Stomach (tissue), 9 donors: ENCODE measurements around the gene SOWAHA. TPM values are rescaled to one million over a fixed set of nuclear protein-coding genes. Genes with fewer than 3 reads are reported as not detected.

ENCODE experiments used
- DNase-seq, 2 donors: peaks; one replicate each; pipeline versions ENCODE4 v3.0.0 to v3.0.0-alpha.2; 2013 to 2019
- H3K27ac ChIP-seq, 5 donors: fragments of 200-600 bp in 4 of 5; sonication (generic) in 4 of 5; one replicate each; pipeline ENCODE4 v1.5.1; 2013 to 2019; ENCODE audit warnings: mild to moderate bottlenecking in 1 of 5, moderate library complexity in 1 of 5
- H3K27me3 ChIP-seq, 3 donors: fragments of 200-600 bp; sonication (generic); one replicate each; pipeline ENCODE4 v1.5.1; 2017 to 2019; ENCODE audit warnings: mixed run types in 1 of 3
- H3K36me3 ChIP-seq, 4 donors: fragments of 200-600 bp; sonication (generic); 1 replicate in 3 of 4; 2 replicates in 1 of 4; pipeline ENCODE4 v1.5.1; 2016 to 2019
- H3K4me1 ChIP-seq, 4 donors: fragments of 200-600 bp; sonication (generic); one replicate each; pipeline ENCODE4 v1.5.1; 2016 to 2019
- H3K4me3 ChIP-seq, 4 donors: fragments of 200-600 bp; sonication (generic) in 3 of 4; one replicate each; pipeline ENCODE4 v1.5.1; 2016 to 2019; ENCODE audit warnings: mild to moderate bottlenecking in 1 of 4
- H3K9me3 ChIP-seq, 4 donors: fragments of 200-600 bp; sonication (generic); one replicate each; pipeline ENCODE4 v1.5.1; 2016 to 2019
- EP300 ChIP-seq: sonication (generic); formaldehyde crosslinking; IDR thresholded peaks from one replicate; pipeline ENCODE4 v1.6.1; 2017; ENCODE audit warnings: antibody characterized with exemption
- POLR2A ChIP-seq, 4 donors: fragments of 450-650 bp; IDR thresholded peaks; one replicate each; pipeline ENCODE4 v1.6.1; 2016; ENCODE audit warnings: antibody characterized with exemption in 4 of 4, control low read depth in 2 of 4, mild to moderate bottlenecking in 1 of 4, moderate library complexity in 1 of 4
- POLR2AphosphoS5 ChIP-seq, 3 donors: sonication (generic); formaldehyde crosslinking; IDR thresholded peaks; one replicate each; pipeline ENCODE4 v1.6.1; 2016; ENCODE audit warnings: antibody characterized with exemption in 3 of 3
- WGBS, 5 donors: extraction: QIAGEN DNeasy Blood & Tissue Kit in 3 of 5; methylation state at CpG; one replicate each; pipeline versions ENCODE4 v1.1.5 to v1.1.7; 2013 to 2018; 5-methylcytosine and 5-hydroxymethylcytosine counted together
- intact Hi-C: fragments of 100-400 bp; cut with DNase I; formaldehyde crosslinking; loops from one replicate; pipeline ENCODE4 v1.15.1; 2023; ENCODE audit warnings: low total_unique reads
- polyA plus RNA-seq, 3 donors: library from polyadenylated mRNA; stranded (reverse); fragments of 200-250 nt; gene quantifications; one replicate each; pipeline ENCODE4 v1.2.3, GENCODE V29; 2013
- total RNA-seq, 5 donors: library from RNA; depleted of rRNA; stranded (reverse); fragments of >200 nt; gene quantifications; one replicate each; pipeline versions ENCODE4 v1.1.0 to v1.2.3, GENCODE V29; 2014 to 2016
- TF ChIP-seq, protein P1 (sequence below), 7 experiments: fragments of 450-650 bp in 4 of 7; fragments of 200-600 bp in 3 of 7; sonication (generic) in 3 of 7; IDR thresholded peaks; one replicate each; pipeline ENCODE4 v1.5.1; 2016 to 2019; ENCODE audit warnings: antibody characterized with exemption in 7 of 7, control low read depth in 2 of 7, mild to moderate bottlenecking in 1 of 7
- donor health status: healthy with polysubstance abuse.
- donor health status: Bipolar disorder and iron deficiency.
- donor health status: healthy.

The SOWAHA gene
- total and polyA plus RNA-seq, 8 donors = 2.4 to 91.8 (median 6.8) TPM; not detected in 1

DNA sequence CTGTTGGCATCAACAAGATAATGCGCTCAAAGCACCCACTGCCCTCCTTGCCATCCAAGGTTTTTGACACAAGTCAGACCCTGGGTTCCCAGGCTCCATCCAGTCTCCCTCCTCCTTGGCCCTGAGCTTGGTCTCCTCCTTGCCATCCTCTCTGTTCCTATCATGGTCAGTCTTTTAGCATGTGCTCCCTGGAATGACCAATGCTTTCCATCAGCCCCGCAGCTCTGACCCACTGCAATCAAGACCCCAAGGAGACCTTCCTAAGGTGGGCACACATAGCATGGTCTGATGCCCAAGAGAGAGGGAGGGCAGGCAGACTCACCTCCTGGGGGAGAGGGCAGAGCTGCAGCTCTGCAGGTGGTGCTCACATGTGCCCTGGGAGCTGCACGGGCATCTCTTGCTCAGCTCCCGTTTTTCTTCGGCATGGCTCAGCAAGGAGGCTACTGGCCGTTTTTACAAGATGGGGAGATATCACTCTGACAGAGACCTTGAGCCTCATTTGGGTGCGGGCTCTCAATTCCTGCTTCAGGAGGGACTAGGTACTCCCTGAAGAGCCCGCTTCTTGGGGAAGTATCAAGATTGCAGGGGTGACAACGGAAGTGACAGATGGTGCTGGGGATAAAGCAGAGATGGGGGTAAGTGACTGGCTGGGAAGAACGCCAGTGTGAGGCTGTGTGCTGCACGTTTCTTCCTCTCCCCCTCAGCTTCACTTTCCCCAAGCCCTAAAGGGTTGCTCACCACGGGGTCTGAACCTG is 39.3 kb upstream of the SOWAHA start:
- Histone ChIP-seq H3K27ac (peak overlapping the region in 2 of 5 donors; percentile 23 to 38), H3K27me3 (no peaks in the 10 kb centered on the region), H3K36me3 (no peaks in the 10 kb centered on the region), H3K4me3 (no peak overlapping the region), H3K9me3 (no peaks in the 10 kb centered on the region), H3K4me1 (peaks cover 16 to 72% (median 54%) of the 10 kb centered on the region in 4 donors)
- intact Hi-C loops = no loop called here
- no peak for DNase-seq
- WGBS, 5 donors = 73 to 79% (median 76%) methylated on average over 11 to 12 of the region's 12 CpGs
- TF ChIP-seq EP300 = no peak
- TF ChIP-seq, protein P1, sequence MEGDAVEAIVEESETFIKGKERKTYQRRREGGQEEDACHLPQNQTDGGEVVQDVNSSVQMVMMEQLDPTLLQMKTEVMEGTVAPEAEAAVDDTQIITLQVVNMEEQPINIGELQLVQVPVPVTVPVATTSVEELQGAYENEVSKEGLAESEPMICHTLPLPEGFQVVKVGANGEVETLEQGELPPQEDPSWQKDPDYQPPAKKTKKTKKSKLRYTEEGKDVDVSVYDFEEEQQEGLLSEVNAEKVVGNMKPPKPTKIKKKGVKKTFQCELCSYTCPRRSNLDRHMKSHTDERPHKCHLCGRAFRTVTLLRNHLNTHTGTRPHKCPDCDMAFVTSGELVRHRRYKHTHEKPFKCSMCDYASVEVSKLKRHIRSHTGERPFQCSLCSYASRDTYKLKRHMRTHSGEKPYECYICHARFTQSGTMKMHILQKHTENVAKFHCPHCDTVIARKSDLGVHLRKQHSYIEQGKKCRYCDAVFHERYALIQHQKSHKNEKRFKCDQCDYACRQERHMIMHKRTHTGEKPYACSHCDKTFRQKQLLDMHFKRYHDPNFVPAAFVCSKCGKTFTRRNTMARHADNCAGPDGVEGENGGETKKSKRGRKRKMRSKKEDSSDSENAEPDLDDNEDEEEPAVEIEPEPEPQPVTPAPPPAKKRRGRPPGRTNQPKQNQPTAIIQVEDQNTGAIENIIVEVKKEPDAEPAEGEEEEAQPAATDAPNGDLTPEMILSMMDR (IDR thresholded peaks at IDR 0.05) = no peak
- TF ChIP-seq POLR2AphosphoS5 (IDR thresholded peaks at IDR 0.05) = no peak
- no peak for TF ChIP-seq POLR2A (IDR thresholded peaks at IDR 0.05)

DNA sequence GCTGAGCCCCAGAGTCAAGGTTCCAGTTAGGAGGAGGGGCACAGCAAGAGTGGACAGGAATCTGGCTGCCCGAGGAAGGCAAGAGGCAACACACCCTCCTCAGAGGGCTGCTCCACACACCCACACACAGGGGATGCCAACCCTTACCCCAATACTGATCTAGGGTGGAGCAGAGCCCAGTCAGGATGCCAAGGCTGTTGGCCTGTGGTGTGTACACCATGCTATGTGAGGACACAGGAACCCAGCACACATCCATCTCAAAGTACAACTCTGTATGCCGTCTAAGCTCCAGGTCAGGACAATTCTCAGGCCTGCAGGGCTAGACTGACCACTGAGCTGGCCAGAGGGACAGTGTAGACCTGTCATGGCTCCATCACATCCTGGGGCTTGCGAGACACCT is 38.7 kb upstream of the SOWAHA start:
- no peak overlapping the region for H3K4me3 ChIP-seq
- no peaks in the 10 kb centered on the region for H3K27me3 ChIP-seq
- no peak for DNase-seq
- H3K27ac ChIP-seq = peak overlapping the region in 2 of 5 donors; percentile 23 to 38
- no peaks in the 10 kb centered on the region for H3K9me3 ChIP-seq
- 51 to 62% (median 56%) methylated on average over 2 to 3 of the region's 3 CpGs for WGBS, 5 donors
- H3K4me1 ChIP-seq = peaks cover 16 to 73% (median 54%) of the 10 kb centered on the region in 4 donors
- TF ChIP-seq EP300 (no peak), POLR2AphosphoS5 (IDR thresholded peaks at IDR 0.05) (no peak), POLR2A (IDR thresholded peaks at IDR 0.05) (no peak)
- TF ChIP-seq, protein P1 (IDR thresholded peaks at IDR 0.05) = no peak
- intact Hi-C loops = no loop called here
- H3K36me3 ChIP-seq = no peaks in the 10 kb centered on the region

DNA sequence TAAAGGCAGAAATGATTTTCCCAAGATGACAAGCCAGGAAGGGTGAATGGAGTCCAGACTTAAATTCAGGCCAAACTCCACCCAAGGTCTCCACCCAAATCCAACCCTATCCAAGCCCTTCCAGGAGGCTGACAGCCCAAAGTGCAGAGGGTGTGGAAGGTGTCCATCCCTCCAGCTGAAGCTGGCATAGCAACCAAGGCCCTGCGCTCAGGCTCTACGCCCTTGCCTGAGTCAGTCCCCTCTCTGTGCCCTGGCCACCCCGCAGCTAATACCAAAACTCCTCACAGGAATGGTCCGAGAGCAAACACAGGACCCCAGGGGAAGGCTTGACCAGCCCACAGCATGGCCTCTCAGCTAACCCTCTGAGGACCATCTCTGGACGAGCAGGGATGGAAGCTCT is 38.2 kb upstream of the SOWAHA start:
- no peak for TF ChIP-seq POLR2AphosphoS5 (IDR thresholded peaks at IDR 0.05)
- TF ChIP-seq EP300 = no peak
- TF ChIP-seq, protein P1 (IDR thresholded peaks at IDR 0.05) = no peak
- TF ChIP-seq POLR2A (IDR thresholded peaks at IDR 0.05) = no peak
- Histone ChIP-seq H3K4me1 (peaks cover 16 to 72% (median 54%) of the 10 kb centered on the region in 4 donors), H3K36me3 (no peaks in the 10 kb centered on the region), H3K9me3 (no peaks in the 10 kb centered on the region), H3K27ac (peak overlapping the region in 2 of 5 donors; percentile 88), H3K27me3 (no peaks in the 10 kb centered on the region), H3K4me3 (no peak overlapping the region)
- DNase-seq = no peak
- WGBS, 5 donors = 80 to 90% (median 86%) methylated on average over 5 of the region's 5 CpGs
- intact Hi-C loops = no loop called here

DNA sequence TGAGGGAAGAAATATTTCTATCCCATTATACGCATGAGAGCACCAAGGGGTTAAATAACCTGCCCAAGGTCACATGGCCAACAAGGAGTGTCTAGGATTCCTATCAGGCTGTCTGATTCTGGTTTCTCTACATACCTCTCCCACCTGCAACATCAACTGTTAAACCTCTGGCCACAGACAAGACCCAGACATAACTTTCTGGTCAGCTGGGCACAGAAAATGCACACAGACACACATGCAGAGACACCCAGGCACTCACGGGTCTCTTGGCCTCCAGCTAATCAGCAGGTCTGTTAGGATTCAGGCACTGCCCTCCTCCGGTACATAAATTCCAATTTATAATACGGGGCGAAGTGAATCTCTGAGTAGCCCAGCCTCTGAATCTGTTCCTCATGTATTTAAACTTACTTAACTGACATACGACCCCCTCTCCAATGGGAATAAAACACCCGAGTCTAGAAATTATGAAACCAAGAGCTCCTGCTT is 37.6 kb upstream of the SOWAHA start:
- TF ChIP-seq, protein P1 (IDR thresholded peaks at IDR 0.05) = no peak
- no peak for TF ChIP-seq POLR2A (IDR thresholded peaks at IDR 0.05)
- TF ChIP-seq POLR2AphosphoS5 (IDR thresholded peaks at IDR 0.05) = no peak
- TF ChIP-seq EP300 = no peak
- Histone ChIP-seq H3K4me1 (peaks cover 16 to 71% (median 53%) of the 10 kb centered on the region in 4 donors), H3K9me3 (no peaks in the 10 kb centered on the region), H3K4me3 (peak overlapping the region; percentile 79 to 88 (median 82)), H3K36me3 (no peaks in the 10 kb centered on the region), H3K27ac (peak overlapping the region in 4 of 5 donors; percentile 84 to 88 (median 87)), H3K27me3 (no peaks in the 10 kb centered on the region)
- intact Hi-C loops = no loop called here
- 20 to 35% (median 32%) methylated on average over 7 of the region's 7 CpGs for WGBS, 5 donors
- DNase-seq = peak in 1 of 2 donors; percentile 39
